Activated T-cell treated with anti-CD3 and anti-CD28 coated beads for 4 hours (primary cell): ENCODE measurements around the gene AADAT.
"Not testable (repeated sequence)": the region's sequence is repeated elsewhere in the genome, so short reads cannot be mapped to it uniquely, and the experiment has no call there.

ENCODE experiments used
- DNase-seq: peaks from one replicate; pipeline ENCODE4 v3.0.0-alpha.2; 2020

Gene AADAT

DNA sequence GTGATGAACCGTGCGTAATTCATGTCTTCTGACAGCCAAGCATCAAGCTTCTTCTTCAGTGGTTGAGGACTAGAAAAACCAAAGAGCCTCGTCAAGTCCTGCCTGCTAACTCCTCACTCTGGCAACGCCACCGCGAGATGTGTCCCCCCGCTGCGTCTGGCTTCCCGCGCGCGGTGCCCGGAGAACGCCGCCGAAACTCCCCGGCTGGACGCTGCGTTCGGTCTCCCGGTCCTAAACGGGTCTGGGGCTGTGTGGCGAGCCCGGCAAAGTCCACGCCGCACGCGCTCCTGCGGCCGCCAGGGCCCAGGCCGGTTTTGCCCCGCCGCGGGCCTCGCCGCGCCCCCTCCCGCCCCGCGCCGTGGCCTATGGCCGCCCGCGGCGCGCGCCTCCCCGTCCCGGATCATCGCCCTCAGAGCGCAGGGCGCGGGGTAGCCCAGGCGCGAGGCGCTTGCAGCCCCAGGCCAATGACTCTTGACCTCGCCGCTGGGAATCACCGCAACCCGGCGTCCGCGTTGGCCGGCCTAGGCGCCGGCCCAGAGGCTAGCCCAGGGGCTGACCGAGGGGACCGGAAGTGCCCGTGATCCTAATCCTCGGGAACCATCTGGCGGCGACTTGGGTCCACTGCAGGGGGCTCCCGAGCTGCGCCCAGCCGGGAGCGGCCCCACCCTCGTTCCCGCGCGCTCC, at the start of gene AADAT:
AADAT (minus strand) TSS at position 289 of the 684 bp plus-strand sequence; CDS start at position 23, 266 bp downstream.
- DNase-seq, result no peak

GRCh38 chr4:170138580-170139194, 48.9 kb upstream of the AADAT start:
- peak; percentile 57 for DNase-seq

DNA sequence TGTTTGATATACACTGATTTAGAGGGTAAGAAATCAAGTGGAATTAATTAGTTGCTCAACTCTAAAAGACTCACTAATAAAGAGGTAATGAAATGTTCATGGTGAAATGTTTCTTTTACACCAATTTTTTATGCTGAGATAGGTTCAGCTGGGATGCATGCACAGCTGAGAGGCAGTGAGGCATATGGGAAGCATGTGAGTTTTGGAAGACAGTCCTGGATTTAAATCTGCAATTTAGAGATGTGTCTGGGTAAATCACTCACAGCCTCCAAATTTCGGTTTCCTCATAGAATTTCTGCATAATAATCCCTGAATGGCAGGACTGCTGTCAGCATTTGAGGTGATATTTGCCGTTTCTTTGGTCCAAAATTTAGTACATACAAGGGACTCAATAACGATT, 48.2 kb upstream of the AADAT start:
- no peak for DNase-seq

GRCh38 chr4:170137466-170137865, 47.7 kb upstream of the AADAT start:
- DNase-seq, result no peak

GRCh38 chr4:170134821-170135220, 45.1 kb upstream of the AADAT start:
- DNase-seq, result no peak

DNA sequence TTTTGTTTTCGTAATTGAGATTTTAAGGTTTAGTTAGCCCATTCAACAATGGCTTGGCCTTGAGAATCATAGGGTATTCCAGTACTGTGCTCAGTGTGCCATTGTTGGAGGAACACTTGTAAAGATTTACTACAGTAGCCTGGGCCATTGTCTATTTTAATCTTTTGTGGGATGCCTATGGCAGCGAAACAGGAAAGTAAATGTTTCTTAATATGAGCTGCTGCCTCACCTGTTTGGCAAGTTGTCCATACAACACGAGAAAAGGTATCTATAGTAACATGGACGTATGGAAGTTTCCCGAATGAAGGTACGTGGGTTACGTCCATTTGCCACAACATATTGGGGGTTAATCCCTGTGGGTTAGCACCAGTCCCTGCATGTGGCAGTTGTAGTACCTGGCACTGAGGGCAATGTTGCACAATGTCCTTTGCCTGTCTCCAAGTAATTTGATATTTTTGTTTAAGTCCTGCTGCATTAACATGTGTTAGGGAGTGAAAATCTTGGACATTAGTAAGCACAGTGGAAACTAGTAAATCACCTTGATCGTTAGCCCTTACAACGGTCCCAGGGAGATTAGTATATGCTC, 38.6 kb upstream of the AADAT start:
- DNase-seq, result no peak

DNA sequence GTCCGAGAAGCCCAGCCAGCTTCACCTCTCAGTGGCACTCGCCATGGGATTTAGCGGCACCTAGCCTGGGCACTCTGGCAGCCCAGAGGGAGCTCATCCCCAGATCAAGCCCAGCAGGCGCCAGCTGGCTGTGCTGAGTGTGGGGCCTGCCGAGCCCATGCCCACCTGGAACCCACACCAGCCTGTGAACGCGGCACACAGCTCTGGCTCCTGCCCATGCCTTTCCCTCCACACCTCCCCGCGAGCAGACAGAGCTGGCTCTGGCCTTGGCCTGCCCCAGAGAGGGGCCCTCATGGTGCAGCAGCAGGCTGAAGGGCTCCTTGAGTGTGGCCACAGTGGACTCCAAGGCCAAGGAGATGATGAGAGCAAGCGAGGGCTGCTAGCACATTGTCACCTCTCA, 38.0 kb upstream of the AADAT start:
- DNase-seq, result no peak

GRCh38 chr4:170124406-170124805, 34.6 kb upstream of the AADAT start:
- DNase-seq, result no peak

GRCh38 chr4:170122252-170122651, 32.5 kb upstream of the AADAT start:
- no peak for DNase-seq

DNA sequence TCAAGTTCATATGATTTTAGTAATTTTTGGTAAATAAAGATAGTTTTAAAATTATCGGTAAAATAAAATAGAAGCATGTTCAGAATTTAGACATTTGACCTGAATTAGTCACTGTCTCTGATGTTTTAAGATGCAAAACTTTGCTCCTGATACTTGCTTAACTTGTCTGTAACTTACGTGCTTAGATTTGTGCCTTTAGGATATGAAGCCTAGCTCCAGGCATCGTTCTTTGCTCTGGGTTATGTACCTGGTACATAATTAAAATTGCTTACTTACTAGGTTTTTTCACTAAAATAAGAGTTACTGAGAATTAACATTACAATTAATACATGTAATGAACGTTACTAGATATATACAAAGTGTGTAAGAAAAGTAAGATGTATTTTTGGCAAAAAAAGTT, 24.9 kb upstream of the AADAT start:
- DNase-seq, result no peak

DNA sequence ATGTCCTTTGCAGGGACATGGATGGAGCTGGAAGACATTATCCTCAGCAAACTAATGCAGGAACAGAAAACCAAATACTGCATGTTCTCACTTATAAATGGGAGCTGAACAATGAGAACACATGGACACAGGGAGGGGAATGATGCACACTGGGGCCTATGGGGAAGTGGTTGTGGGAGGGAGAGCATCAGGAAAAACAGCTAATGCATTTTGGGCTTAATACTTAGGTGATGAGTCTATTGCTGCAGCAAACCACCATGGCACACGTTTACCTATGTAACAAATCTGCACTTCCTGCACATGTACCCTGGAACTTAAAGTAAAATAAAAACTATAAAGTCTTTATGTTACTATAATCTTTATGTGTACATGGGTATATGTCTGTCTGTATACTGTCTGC, 24.4 kb upstream of the AADAT start:
- DNase-seq, result not testable (repeated sequence)

DNA sequence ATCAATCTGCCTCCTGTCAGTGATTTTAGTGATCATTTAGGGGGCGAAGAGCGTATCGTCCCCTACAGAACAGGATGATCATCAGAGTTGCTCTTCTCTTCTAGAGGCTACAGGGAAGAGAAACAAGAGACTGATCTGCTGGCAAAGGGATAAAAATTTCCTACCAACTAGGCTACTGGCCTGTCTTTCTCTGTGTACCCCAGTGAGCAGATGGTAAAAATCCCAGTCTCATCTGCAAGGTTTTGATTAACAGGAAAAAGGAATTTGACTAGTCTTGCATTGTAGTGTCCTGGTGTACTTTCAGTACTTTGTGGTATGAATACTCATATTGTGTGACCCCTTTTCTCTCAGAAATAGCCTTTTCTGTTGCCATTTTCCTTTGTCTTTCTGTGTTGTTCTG, 21.8 kb upstream of the AADAT start:
- no peak for DNase-seq

- no peak for DNase-seq
Measured at GRCh38 chr4:170111085-170111484, 21.3 kb upstream of the AADAT start.

DNA sequence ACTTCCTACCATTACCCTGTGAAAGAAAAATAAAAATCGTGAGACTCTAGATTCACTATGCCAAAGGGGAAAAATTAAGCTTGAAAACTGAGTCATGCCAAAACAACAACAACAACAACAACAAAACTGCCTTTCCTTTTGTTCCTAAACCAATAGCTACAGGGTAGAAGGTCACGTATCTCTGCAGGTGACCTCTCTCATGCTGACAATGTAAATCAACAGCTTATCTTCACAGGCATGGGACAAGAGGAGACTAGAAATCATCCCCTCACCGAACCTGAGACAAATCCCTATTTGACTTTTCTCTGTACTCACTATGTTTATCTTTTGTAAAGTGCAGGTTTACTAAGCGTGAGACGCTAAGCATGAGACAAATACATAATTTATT, 20.5 kb upstream of the AADAT start:
- no peak for DNase-seq

GRCh38 chr4:170109586-170110284, 20.0 kb upstream of the AADAT start:
- no peak for DNase-seq

DNA sequence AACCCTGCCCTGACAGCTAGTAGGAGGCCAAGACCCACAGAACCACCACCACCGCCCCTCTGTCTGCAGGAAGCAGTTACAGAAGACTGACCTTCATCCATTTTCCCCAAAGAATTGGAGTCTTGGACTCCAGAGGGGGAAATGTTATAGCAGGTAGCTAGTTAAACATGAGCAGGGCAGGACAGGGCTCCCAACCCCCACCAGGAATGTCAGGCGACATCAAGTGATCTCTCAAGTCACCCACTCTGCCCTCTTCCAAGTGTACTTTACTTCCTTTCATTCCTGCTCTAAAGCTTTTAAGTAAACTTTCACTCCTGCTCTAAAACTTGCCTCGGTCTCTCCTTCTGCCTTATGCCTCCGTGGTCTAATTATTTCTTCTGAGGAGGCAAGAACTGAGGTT, 17.1 kb upstream of the AADAT start:
- DNase-seq, result no peak

DNA sequence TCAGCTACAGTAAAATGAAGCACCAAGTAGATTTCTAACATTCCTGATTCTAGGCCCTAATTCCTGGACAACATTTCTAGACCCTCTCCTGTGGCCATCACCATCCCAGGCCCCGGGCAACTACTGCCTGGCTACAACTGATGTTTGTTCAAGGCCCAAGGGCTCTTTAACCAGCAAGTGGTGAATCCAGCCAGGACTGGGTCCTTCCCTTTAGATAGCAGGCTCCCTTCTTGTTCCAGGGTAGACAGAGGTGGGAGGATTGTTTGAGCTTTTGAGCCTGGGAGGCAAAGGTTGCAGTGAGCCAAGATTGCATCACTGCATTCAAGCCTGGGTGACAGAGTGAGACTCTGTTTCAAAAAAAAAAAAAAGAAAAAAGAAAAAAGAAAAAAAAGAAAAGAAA, 12.7 kb upstream of the AADAT start:
- no peak for DNase-seq

GRCh38 chr4:170098171-170098570, 8.4 kb upstream of the AADAT start:
- not testable (repeated sequence) for DNase-seq

DNA sequence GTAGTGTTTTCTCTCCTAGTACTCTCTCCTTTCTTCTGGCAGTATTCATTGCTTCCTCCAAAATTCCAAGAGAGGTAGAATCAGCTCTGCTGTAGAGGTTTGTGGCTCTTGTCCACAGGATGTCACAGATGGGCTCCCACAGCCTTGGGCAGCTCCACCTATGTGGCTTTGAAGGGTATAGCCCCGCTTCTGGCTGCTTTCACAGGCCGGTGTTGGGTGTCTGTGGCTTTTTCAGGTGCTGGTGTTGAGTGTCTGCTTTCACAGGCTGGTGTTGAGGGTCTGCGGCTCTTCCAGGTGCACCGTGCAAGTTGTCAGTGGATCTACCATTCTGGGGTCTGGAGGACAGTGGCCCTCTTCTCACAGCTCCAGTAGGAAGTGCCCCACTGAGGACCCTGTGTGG, 7.9 kb upstream of the AADAT start:
- DNase-seq, result no peak

DNA sequence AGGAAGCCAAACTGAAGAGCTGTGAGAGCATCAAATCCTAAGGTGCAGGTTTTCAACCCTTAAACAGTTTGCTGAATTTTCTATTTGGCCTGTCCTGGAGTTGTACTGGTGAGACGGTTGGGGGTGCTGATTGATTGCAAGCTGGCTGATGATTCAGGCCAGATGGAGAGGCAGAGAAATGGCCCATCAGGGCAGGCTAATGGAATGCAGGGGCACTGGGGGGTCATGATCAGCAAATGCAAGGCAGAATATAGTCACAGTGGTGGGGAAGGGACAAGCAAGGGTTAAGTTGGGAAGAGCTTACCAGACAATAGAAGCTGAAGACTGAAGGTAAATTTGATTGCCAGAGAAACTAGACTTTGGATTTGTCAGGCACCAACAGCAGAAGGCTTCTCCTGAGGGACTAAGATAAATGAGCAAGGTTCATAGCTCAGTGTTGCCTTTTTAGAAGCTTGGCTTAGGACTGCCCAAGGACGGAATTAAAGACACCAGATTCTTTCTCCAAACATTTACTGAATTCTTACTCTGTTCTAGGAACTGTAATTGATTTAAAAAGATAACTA, 4.3 kb upstream of the AADAT start:
- no peak for DNase-seq

GRCh38 chr4:170091069-170091696, 1.4 kb upstream of the AADAT start:
- DNase-seq, result no peak

DNA sequence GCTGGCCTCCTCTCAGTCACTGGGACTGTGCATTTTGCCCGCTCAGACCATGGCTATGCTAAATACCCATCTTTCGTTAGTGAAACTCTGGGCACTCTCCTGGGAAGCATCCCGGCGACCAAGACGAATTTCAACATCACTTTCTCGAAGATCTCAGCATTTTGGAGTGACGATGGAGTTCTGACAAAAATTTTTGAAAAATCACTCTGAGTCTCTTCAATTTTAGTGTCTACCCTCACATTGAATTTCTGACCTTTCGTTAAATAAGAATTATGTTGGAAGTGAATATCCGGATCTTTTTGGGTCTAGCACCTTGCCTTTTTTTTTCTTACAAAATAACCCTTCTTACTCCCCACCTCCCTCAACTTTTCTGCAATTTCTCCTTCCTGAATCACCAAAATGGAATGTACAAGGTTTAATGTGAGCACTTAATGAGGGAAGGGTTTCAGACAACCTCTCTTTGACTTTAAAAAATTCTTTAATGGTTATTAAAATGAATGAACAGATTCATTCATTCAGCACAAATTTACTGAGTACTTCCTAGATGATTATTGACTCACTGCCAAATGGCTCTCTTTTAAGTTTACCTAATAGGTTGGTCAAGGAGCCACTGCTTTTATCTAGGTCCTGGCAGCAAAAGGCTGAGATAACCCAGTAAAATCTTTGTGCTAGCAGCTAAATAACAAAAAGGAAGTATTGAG, 746 bp upstream of the AADAT start:
- DNase-seq, result no peak

DNA sequence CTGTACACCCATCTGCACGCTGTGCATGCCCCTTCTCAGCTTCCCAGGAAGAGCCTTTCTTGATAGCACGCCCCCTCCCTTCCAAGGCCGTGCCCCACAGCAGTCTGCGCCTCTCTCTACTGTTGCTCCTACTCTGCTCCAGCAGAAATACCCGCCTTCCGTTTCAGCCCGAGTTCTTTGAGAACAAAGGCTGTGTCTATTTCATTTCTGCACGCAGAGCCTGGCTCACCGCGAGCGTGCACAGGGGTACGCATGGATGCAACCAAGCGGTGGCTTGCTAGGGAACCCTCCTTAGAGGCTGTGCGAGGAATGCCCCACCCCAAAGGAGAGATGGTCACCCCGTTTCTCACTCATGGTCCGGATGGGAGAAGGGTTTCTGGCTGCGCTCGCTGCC, 485 bp downstream of the AADAT start:
- DNase-seq, result no peak
